Fibroblast of pulmonary artery (primary cell): ENCODE measurements around the gene FAM171A2.

ENCODE experiments used
- DNase-seq: peaks from one replicate; pipeline ENCODE4 v3.0.0-alpha.2; 2010; ENCODE audit warnings: low read depth
- H3K4me3 ChIP-seq: replicated peaks from 2 replicates; pipeline ENCODE4 v1.5.1; 2011; ENCODE audit warnings: low read depth, mild to moderate bottlenecking, control low read depth, low read length, moderate library complexity
- CTCF ChIP-seq: IDR thresholded peaks from 2 replicates; pipeline ENCODE4 v1.5.1; 2011; ENCODE audit warnings: mild to moderate bottlenecking, control low read depth, low read length, inconsistent platforms; ENCODE audit errors: missing control alignments

The FAM171A2 gene

GRCh38 chr17:44387804-44388203, 24.2 kb upstream of the FAM171A2 start:
- no peak for DNase-seq
- H3K4me3 ChIP-seq = no peak overlapping the region

GRCh38 chr17:44386182-44386525, 22.5 kb upstream of the FAM171A2 start:
- TF ChIP-seq CTCF = no peak
- no peak for DNase-seq
- peak overlapping the region; percentile 59 for H3K4me3 ChIP-seq

More at GRCh38 chr17:44387804-44388203, 24.2 kb upstream of the FAM171A2 start:
- no peak for TF ChIP-seq CTCF

- DNase-seq = peak; percentile 72
- TF ChIP-seq CTCF = peak; percentile 20
- peak overlapping the region; percentile 59 for H3K4me3 ChIP-seq
Observed at GRCh38 chr17:44385287-44386181, 21.9 kb upstream of the FAM171A2 start.

GRCh38 chr17:44384823-44385286, 21.2 kb upstream of the FAM171A2 start:
- DNase-seq = no peak
- peak overlapping the region; percentile 59 for H3K4me3 ChIP-seq
- no peak for TF ChIP-seq CTCF

GRCh38 chr17:44384281-44384822, 20.7 kb upstream of the FAM171A2 start:
- DNase-seq = no peak
- TF ChIP-seq CTCF = no peak
- H3K4me3 ChIP-seq = no peak overlapping the region

GRCh38 chr17:44383861-44384260, 20.2 kb upstream of the FAM171A2 start:
- TF ChIP-seq CTCF = no peak

More at GRCh38 chr17:44383861-44384260, 20.2 kb upstream of the FAM171A2 start:
- H3K4me3 ChIP-seq = no peak overlapping the region
- no peak for DNase-seq
